HUES64 (cell line): ENCODE data around the gene MINAR1. TPM values are rescaled to one million over a fixed set of nuclear protein-coding genes. Genes with fewer than 3 reads are reported as not detected.
A peak's percentile ranks its signal among the peaks of the same experiment; 100 is the strongest.

Experiments
- H3K27ac ChIP-seq: 2 replicates; pipeline ENCODE4 v1.7.0; 2013; ENCODE audit warnings: low read depth, low read length, inconsistent platforms
- H3K27me3 ChIP-seq: 2 replicates; pipeline ENCODE4 v1.6.1; 2013; ENCODE audit warnings: mild to moderate bottlenecking, low read length; ENCODE audit not compliant: insufficient read depth
- H3K36me3 ChIP-seq: 2 replicates; pipeline ENCODE4 v1.6.1; 2013; ENCODE audit warnings: mild to moderate bottlenecking, low read length; ENCODE audit not compliant: insufficient read depth
- H3K4me1 ChIP-seq: 2 replicates; pipeline ENCODE4 v1.6.1; 2013; ENCODE audit warnings: mild to moderate bottlenecking, low read length, moderate library complexity; ENCODE audit not compliant: insufficient read depth
- H3K4me3 ChIP-seq: 2 replicates; pipeline ENCODE4 v1.5.1; 2013; ENCODE audit warnings: mild to moderate bottlenecking, low read length, moderate library complexity
- H3K9ac ChIP-seq: 2 replicates; pipeline ENCODE4 v1.6.1; 2013; ENCODE audit warnings: mild to moderate bottlenecking, low read depth, low read length
- H3K9me3 ChIP-seq: 2 replicates; pipeline ENCODE4 v1.6.1; 2013; ENCODE audit warnings: low read depth, low read length; ENCODE audit not compliant: insufficient read depth
- WGBS: fragments of 150-250, 120-280 bp; methylation state at CpG from one replicate; pipeline ENCODE4 v1.1.7; 2013; ENCODE audit warnings: missing lambda C conversion rate; 5-methylcytosine and 5-hydroxymethylcytosine counted together
- polyA plus RNA-seq, 2 experiments: library from polyadenylated mRNA; stranded (reverse); fragments of 50-300 nt; gene quantifications; one replicate each; pipeline ENCODE4 v1.2.3, GENCODE V29; 2013

The MINAR1 gene, protein sequence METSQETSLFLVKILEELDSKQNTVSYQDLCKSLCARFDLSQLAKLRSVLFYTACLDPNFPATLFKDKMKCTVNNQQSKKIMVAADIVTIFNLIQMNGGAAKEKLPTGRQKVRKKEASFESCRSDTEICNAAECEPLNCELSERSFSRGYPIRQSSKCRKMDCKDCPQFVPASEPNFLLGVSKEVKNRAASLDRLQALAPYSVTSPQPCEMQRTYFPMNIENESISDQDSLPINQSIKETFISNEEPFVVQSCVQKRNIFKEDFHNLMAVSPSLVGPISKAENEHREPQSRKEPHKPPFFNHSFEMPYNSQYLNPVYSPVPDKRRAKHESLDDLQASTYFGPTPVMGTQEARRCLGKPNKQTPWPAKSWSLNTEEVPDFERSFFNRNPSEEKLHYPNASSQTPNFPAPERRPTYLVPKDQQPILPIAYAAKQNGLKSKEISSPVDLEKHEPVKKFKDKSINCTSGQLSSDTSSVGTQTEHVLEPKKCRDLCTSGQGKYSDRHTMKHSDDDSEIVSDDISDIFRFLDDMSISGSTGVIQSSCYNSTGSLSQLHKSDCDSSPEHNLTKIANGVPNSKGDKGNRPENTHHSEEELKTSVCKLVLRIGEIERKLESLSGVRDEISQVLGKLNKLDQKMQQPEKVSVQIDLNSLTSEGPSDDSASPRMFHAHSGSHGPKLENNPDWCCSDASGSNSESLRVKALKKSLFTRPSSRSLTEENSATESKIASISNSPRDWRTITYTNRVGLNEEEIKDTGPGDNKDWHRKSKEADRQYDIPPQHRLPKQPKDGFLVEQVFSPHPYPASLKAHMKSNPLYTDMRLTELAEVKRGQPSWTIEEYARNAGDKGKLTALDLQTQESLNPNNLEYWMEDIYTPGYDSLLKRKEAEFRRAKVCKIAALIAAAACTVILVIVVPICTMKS
- 0.50 TPM for polyA plus RNA-seq (2013, experiment 1 of 2)
- polyA plus RNA-seq (2013, experiment 2 of 2) = 0.95 TPM

DNA sequence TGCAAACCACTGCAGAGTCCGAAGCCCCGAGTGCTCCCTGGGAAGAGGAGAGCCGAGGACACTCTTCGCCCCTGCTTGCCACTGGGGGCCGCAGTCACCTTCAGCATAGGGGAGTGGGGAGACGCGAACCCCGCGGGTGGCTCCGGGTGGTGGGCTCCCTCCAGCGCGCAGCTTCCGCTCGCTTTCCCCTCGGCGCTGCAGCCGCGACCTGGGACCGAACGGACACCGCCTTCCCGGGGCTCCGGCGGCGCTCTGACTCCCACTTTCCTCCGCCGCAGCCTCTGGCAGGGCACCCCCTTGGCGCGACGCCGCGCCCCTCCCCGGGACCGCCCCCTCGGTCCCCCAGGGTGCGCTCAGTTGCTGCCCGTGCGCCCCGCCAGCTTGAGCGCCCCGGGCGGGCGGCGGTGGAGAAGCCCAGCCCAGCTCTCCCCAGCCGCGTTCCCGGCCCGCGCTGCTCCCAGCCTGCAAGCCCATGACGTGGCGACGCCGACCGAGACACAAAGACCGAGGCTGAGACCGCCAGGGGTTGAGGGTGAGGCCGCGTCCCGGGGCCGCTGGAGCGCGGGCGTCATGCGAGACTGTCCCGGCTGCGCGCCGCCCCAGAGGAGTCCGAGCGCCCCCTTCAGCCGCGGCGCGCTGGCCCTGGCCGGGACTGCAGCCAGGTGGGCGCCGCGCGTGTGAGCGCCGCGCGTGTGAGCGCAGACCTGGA, at the start of gene MINAR1:
MINAR1 (plus strand) TSS at position 701 of the 709 bp plus-strand sequence. CDS start 23,812 bp downstream, outside the sequence.
- H3K27me3 ChIP-seq = peaks cover 88% of the 10 kb centered on the region
- H3K27ac ChIP-seq = no peak within 1 kb of the TSS
- peak within 1 kb of the TSS; percentile 52 for H3K4me3 ChIP-seq
- peaks cover 27% of the 10 kb centered on the region for H3K4me1 ChIP-seq
- 0 out of 2 replicates have a peak within 1 kb of the TSS, but pooled peaks have one; percentile 10 for H3K9ac ChIP-seq
- H3K36me3 ChIP-seq = no peaks in the 10 kb centered on the region
- under 1% methylated on average over 84 of the region's 84 CpGs for WGBS
- no peaks in the 10 kb centered on the region for H3K9me3 ChIP-seq

DNA sequence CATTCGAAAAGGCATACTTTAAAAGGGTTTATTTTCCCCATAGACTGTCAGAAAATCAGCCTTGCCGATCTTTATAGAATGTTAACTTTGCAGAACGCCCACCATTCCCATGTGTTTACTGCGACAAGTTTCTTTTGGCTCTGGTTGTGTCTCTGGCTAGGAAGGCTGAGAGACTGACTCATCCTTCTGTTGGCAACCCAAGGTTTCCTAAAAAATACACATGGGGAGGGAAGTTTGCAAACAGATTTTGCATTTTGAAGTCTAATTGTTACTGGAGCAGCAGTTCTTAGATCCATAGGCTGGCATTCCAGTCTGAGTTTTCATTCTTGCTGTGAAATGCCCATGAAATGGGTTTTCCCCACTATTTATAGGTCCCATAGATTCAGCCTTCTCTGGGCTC, 37.9 kb upstream of the MINAR1 start:
- Histone ChIP-seq H3K36me3 (no peaks in the 10 kb centered on the region), H3K9ac (no peak overlapping the region), H3K27ac (no peak overlapping the region)

DNA sequence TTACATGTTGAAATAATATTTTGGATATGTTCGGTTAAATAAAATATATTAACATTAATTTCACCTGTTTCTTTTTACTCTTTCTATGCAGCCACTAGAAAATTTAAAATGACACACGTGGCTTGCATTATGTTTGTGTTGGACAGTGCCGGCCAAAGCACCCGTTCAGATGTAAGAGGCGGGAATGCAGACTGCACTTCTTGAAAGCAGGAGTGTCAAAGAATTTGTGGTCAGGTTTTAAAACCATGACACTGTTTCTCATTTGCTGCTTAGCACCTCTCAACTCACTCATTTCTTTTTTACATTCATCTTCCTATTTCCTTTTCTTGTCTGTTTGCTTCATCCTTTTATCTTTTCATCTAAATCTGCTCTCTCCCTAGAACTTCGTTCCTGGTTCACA, 35.3 kb upstream of the MINAR1 start:
- Histone ChIP-seq H3K27ac (no peak overlapping the region), H3K9me3 (no peaks in the 10 kb centered on the region), H3K36me3 (no peaks in the 10 kb centered on the region), H3K9ac (no peak overlapping the region), H3K4me3 (no peak overlapping the region), H3K27me3 (no peaks in the 10 kb centered on the region), H3K4me1 (peaks cover 5% of the 10 kb centered on the region; the same call in 1 of the 2 replicates)
- 95% methylated on average over 5 of the region's 6 CpGs for WGBS

More for the DNA sequence above, 37.9 kb upstream of the MINAR1 start:
- Histone ChIP-seq H3K4me1 (no peaks in the 10 kb centered on the region), H3K27me3 (no peaks in the 10 kb centered on the region), H3K9me3 (no peaks in the 10 kb centered on the region), H3K4me3 (no peak overlapping the region)
- WGBS = 93% methylated on average over 4 of the region's 4 CpGs

DNA sequence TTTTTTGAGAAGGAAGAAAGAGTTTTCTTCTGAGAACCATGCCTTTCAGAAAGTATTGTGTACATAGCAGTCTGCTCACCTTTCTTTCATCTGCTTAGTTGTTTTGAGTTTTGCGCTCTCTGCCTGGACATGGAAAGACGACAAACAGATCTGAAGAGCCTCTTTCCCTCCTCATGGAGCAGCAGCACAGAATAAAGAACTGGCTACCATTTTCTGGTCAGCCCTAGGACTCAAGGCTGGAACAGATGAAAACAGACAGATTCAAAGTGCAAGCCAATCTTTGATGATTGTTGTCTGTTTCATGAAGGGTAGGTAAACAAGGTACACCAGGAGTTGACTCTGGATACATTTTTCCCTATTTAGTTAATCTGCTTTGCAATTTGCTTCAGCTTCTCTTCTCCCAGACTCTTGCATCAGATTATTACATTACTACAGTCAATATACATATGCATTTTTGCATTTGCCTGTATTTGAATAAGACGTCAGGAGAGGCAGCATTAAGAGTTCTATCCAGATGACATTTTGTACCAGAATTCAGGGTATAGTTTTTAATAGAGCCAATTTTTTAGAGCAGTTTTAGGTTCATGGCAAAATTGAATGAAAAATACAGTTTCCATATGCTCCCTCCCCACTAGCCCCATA, 34.7 kb upstream of the MINAR1 start:
- WGBS = 90% methylated on average over 3 of the region's 3 CpGs
- no peak overlapping the region for H3K27ac ChIP-seq
- no peaks in the 10 kb centered on the region for H3K9me3 ChIP-seq
- H3K27me3 ChIP-seq = no peaks in the 10 kb centered on the region
- no peak overlapping the region for H3K9ac ChIP-seq
- H3K36me3 ChIP-seq = no peaks in the 10 kb centered on the region
- H3K4me3 ChIP-seq = no peak overlapping the region
- H3K4me1 ChIP-seq = peaks cover 5% of the 10 kb centered on the region; the same call in 1 of the 2 replicates

DNA sequence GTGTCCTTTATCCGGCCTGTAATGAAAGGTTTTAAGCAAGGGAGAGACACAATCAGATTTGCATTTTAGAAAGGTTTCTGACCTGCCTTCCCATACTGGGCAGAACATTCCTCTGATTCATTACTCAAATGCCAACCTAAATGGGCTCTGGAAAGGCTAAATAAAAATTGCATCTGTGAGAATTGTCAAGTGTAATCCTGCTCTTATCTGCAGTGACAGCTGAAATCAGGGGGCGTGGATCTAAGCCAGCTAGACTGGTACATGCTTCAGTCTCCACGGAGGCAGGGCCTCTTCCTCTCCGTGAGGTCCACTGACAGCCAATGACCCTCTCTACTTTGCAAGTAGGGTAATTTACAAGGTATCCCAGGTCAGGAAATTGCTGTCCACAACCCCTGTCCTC, 32.5 kb upstream of the MINAR1 start:
- no peak overlapping the region for H3K27ac ChIP-seq
- H3K27me3 ChIP-seq = no peaks in the 10 kb centered on the region
- H3K9me3 ChIP-seq = no peaks in the 10 kb centered on the region
- H3K4me1 ChIP-seq = peaks cover 5% of the 10 kb centered on the region; the same call in 1 of the 2 replicates
- H3K4me3 ChIP-seq = no peak overlapping the region
- no peaks in the 10 kb centered on the region for H3K36me3 ChIP-seq
- no peak overlapping the region for H3K9ac ChIP-seq
- WGBS = 88% methylated on average over 4 of the region's 4 CpGs

DNA sequence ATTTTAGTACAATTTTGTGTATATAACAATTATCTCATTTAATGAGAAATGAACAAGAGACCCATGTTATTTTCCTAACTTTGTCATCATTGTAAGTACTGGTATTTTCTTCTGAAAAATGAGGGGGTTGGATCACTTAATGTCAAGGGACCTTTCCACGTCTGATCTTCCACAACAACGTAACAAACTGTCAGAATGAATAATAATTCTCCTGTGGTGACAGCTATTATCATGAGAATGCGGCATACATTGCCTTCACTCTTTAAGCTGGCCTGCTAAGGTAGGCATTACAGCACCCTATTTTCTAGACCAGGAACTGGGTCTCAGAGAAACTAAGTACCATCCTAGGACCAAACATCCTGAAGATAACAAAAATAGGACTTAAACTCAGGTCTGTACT, 31.5 kb upstream of the MINAR1 start:
- Histone ChIP-seq H3K36me3 (no peaks in the 10 kb centered on the region), H3K4me3 (no peak overlapping the region), H3K4me1 (peaks cover 5% of the 10 kb centered on the region; the same call in 1 of the 2 replicates), H3K27me3 (no peaks in the 10 kb centered on the region), H3K9me3 (no peaks in the 10 kb centered on the region), H3K9ac (no peak overlapping the region), H3K27ac (no peak overlapping the region)
- 69% methylated on average over 3 of the region's 3 CpGs for WGBS

DNA sequence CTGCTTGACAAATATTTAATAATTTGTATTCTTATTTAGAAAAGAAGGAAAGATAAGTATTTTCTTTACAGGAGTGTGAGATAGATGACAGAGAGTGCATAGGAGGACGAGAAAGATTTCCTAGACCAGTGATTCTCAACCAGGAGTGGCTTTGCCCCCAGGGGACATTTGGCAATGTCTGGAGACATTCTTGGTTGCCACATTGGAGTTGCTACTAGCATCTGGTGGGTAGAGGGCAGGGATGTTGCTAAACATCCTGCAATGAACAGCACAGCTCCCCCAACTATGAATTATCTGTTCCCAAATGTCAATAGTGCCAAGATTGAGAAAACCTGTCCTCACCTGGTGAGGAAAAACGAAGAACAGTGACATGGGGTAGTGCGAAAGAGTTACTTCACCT, 30.8 kb upstream of the MINAR1 start:
- H3K27ac ChIP-seq = no peak overlapping the region
- no peak overlapping the region for H3K4me3 ChIP-seq
- no peaks in the 10 kb centered on the region for H3K9me3 ChIP-seq
- peaks cover 5% of the 10 kb centered on the region; the same call in 1 of the 2 replicates for H3K4me1 ChIP-seq
- H3K27me3 ChIP-seq = no peaks in the 10 kb centered on the region
- 61% methylated on average over 3 of the region's 3 CpGs for WGBS
- no peak overlapping the region for H3K9ac ChIP-seq
- no peaks in the 10 kb centered on the region for H3K36me3 ChIP-seq

DNA sequence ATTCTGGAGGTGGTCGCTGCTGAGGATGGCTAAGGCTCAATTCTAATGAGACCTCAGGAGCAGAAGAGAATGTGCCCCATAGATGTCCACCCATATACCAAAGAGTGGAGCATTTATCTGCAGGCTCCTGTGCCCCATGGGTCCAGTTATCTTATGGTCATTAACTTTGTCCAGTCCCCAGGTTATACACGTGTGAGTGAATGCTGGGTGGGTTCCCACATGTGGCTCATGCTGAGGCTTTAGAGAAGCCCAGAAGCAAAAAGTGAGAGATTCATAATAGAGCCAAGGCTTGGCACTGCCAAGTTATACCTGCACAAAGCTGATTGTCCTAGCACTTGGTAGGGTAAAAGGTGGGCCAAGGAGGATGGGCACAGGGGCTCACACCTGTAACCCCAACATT, 30.0 kb upstream of the MINAR1 start:
- Histone ChIP-seq H3K4me1 (peaks cover 5% of the 10 kb centered on the region; the same call in 1 of the 2 replicates), H3K9me3 (no peaks in the 10 kb centered on the region), H3K27me3 (no peaks in the 10 kb centered on the region), H3K9ac (no peak overlapping the region), H3K36me3 (no peaks in the 10 kb centered on the region), H3K27ac (no peak overlapping the region), H3K4me3 (no peak overlapping the region)
- 95% methylated on average over 2 of the region's 2 CpGs for WGBS

DNA sequence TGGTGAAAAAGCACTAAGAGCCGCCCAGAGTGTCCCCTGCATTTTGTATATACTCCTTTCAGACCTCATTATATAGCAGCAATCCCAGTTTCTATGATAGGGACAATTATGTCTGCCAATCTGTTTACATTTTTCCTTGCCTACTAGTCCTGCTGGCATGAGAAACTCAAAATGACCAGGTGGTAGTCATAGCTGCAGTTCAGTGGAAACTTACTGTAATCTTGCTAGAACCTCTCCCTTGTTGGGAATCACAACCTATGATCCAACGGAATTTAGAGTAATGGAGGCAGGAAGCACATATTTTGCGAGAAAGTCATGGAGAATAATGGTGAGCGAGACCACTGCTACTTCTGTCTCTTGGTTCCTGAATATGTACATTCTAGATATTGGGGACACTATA, 28.6 kb upstream of the MINAR1 start:
- no peak overlapping the region for H3K9ac ChIP-seq
- no peaks in the 10 kb centered on the region for H3K9me3 ChIP-seq
- H3K4me1 ChIP-seq = peaks cover 5% of the 10 kb centered on the region; the same call in 1 of the 2 replicates
- no peak overlapping the region for H3K4me3 ChIP-seq
- WGBS = 97% methylated on average over 4 of the region's 4 CpGs
- H3K27ac ChIP-seq = no peak overlapping the region
- H3K27me3 ChIP-seq = no peaks in the 10 kb centered on the region
- H3K36me3 ChIP-seq = no peaks in the 10 kb centered on the region

DNA sequence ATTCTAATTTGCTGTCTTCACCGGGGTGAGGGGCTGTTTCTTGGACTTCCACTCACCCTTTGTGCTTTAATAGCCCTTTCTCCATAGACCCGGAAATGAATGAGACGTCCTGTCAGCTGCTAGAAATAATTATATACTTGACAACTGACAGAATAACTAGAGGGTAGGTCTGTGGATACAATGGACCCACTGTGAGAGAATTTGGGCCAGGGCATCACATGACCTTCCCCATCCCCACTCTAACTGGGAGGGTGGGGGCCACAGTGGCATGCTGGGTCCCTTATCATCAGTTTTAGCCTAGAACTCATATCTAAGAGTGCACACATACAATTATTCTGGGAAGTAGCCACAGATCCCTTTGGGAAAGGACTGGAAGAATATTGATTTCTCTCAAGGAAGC, 25.9 kb upstream of the MINAR1 start:
- Histone ChIP-seq H3K27ac (no peak overlapping the region), H3K9me3 (no peaks in the 10 kb centered on the region), H3K4me1 (peaks cover 6% of the 10 kb centered on the region; the same call in 1 of the 2 replicates), H3K4me3 (no peak overlapping the region), H3K36me3 (no peaks in the 10 kb centered on the region), H3K9ac (no peak overlapping the region), H3K27me3 (no peaks in the 10 kb centered on the region)
- 100% methylated on average over 1 of the region's 3 CpGs for WGBS
